DND-41 (cell line): ENCODE data around the gene CLK2.

Source experiments
- CTCF ChIP-seq: IDR thresholded peaks from 2 replicates; pipeline ENCODE4 v1.5.1; 2012; ENCODE audit warnings: borderline replicate concordance, low read length, moderate library complexity, mild to moderate bottlenecking; ENCODE audit not compliant: poor library complexity, severe bottlenecking; ENCODE audit errors: extremely low read depth
- EZH2 ChIP-seq: IDR thresholded peaks from 3 replicates; pipeline ENCODE4 v1.6.1; 2012; ENCODE audit warnings: borderline replicate concordance, low read depth, mild to moderate bottlenecking, moderate library complexity, low read length, inconsistent platforms; ENCODE audit not compliant: severe bottlenecking

DNA sequence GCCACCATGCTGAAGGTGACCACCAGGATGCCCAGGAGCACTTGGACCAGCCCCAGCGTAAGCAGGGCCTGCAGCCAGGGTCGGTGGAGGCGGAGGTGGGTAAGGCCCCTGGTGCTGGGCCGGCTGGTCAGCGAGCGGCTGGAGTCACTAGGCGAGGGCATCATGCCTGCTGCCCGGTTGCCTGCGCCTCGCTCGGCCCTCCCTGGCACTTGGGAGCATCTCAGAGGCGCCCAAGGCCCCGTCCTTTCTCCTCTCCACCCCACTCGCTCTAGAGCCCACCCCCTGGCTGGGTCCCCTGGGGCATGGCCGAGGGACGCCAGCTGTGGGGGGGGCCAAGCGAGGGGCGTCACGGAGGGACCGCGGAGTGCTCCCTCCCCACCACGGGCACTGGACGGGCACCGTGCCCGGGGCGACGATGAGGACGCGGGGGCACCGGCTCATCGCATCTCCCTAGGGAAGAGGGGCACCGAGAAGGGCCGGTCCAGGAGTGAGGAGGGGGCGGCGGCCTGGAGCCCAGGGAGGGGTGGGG lies 18.5 kb downstream of the CLK2 start:
- TF ChIP-seq CTCF (no peak), EZH2 (no peak)
